HG03175 (cell line): ENCODE measurements around the gene PBX3.
"Not testable (repeated sequence)": the region's sequence is repeated elsewhere in the genome, so short reads cannot be mapped to it uniquely, and the experiment has no call there.

Experiments used
- ATAC-seq: cut with Tn5 transposase; IDR thresholded peaks from one replicate; pipeline ENCODE4 v1.9.1; 2021; ENCODE audit warnings: mild to moderate bottlenecking, moderate library complexity; ENCODE audit not compliant: unreplicated experiment

PBX3 gene

GRCh38 chr9:125774106-125774505 lies 26.9 kb downstream of the PBX3 start:
- ATAC-seq, result no peak

GRCh38 chr9:125776789-125777188 lies 29.6 kb downstream of the PBX3 start:
- not testable (repeated sequence) for ATAC-seq

- ATAC-seq, result not testable (repeated sequence)
Measured at GRCh38 chr9:125778538-125779219, 31.5 kb downstream of the PBX3 start.

GRCh38 chr9:125779220-125779565 lies 32.0 kb downstream of the PBX3 start:
- not testable (repeated sequence) for ATAC-seq

DNA sequence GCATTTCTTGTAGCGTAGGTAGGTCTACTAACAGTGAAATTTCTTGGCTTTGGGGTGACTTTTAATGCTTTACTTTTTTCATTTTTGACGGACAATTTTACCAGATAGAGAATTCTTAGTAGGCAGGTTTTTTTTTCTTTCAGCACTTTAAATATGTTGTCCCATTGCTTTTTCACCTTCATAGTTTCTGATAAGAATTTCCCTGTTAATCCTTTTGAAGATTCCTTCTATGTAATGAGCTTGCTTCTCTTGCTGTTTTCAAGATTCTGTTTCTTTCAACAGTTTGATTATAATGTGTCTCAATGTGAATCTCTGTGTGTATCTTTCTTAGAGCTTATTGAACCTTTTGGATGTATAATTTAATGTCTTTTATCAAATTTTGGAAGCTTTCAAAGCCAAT lies 35.5 kb downstream of the PBX3 start:
- no peak for ATAC-seq

DNA sequence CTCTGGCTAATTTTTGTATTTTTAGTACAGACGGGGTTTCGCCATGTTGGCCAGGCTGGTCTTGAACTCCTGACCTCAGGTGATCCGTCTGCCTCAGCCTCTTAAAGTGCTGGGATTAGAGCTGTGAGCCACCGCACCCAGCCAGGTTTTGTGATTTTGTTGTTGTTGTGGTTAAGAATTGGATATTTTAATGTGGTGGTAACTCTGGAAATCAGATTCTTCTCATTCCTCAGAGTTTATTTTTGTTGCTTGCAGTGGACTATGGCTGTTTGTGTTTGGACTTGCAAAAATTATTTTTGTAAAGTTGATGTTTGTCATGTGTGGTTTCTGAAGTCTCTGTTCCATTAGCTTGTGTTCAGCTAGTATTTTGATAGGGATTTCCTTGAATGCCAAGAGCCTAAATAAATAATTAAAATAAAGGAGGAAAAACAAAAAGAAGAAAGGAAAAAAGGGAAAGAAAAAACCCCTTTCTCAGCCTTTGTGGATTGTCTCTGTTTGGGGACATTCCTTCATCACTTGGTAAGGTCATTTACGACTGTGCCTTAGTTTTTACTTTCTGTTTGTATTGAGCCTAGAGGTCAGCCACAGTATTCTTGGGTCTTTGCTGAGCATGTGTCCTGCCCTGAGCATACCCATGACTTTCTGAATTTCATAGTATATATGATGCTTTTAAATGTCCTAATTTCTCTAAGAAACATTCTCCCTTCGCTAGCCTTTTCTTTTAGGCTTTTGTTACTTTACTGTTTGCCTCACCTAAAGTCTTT lies 37.3 kb downstream of the PBX3 start:
- no peak for ATAC-seq

DNA sequence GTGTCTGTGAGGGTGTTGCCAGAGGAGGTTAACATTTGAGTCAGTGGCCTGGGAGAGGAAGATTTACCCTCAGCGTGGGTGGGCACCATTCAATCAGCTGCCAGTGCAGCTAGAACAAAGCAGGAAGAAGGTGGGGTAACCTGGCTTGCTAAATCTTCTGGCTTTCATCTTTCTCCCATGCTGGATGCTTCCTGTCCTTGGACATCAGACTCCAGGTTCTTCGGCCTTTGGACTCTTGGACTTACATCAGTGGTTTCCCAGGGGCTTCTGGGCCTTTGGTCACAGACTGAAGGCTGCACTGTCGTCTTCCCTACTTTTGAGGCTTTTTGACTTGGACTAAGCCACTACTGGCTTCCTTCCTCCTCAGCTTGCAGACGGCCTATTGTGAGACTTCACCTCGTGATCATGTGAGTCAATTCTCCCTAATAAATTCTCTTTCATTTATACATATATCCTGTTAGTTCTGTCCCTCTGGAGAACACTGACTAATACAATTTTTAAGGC lies 38.1 kb downstream of the PBX3 start:
- ATAC-seq, result no peak

DNA sequence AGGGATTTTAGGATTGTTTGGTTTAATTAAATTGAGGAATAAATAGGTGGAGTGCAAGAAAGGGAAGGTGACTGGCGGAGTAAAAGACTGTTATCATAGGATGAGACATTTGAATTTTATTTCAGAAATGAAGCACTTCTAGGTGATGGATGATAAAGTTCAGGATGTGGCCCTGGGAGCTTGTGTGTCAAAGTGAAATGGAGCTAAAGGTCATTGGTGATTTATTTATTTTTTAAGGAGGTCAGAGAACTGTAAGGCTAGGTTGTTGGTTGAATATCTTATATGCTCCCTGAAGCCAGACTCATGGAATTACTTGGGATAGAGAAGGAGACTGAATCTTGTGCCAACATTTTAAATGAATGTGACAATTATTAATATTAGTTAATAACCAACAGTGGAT lies 40.5 kb downstream of the PBX3 start:
- no peak for ATAC-seq

DNA sequence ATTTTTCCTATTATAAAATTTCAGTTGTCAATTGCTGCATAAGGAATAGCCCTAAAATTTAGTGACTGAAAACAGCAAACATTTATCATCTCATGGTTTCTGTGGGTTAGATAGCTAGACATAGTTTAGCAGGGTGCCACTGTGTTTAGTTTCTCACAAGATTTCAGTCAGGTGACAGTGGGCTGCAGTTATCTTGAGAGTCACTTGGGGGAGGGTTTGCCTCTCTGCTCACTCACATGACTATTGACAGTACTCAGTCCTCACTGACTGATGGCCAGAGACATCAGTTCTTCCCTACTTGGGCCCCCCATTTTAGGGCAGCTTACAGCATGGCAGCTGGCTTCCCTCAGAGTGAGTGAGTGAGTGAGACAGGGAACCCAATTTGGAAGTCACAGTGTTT lies 42.0 kb downstream of the PBX3 start:
- no peak for ATAC-seq

- no peak for ATAC-seq
Measured at GRCh38 chr9:125794708-125795107, 47.5 kb downstream of the PBX3 start.

- no peak for ATAC-seq
Measured at GRCh38 chr9:125795970-125796596, 48.9 kb downstream of the PBX3 start.

GRCh38 chr9:125797930-125798329 lies 50.8 kb downstream of the PBX3 start:
- ATAC-seq, result no peak

DNA sequence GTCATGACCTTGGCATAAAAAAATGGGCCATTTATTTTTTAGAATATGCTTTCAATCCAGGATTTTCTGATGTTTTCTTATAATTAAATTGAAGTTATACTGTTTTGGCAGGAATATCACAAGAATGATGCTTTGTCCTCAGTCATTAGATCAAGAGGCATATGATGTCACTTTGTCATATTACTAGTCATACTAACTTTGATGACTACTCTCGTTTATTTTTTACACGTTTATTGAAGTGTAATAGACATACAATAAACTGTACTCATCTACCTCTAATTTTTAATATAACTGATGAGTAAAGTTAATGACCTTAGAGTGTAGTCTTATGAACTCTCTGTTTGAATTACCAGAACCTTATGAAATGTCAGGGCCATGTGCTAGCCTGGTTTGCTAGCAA lies 56.4 kb downstream of the PBX3 start:
- no peak for ATAC-seq

DNA sequence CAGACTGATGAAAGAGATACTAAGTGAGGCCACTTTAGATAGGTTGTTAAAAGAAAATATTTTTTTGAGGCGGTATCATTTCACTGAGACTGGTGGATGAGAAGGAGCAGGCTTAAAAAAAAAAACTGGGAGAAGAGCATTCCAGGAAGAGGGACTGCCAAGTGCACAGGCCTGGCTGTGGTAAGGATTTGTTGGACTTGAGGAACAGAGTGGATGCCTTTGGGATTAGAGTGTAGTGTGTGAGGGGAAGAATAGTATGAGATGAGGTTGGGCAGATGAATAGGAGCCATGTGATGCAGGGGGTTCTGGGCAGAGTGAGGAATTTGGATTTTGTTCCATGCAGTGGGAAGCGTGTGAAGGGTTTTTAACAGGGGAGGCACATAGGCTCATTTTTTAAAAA lies 57.9 kb downstream of the PBX3 start:
- no peak for ATAC-seq

- ATAC-seq, result no peak
Measured at GRCh38 chr9:125805586-125805985, 58.4 kb downstream of the PBX3 start.

- ATAC-seq, result no peak
Measured at GRCh38 chr9:125807079-125807478, 59.9 kb downstream of the PBX3 start.

- ATAC-seq, result no peak
Measured at GRCh38 chr9:125810161-125810560, 63.0 kb downstream of the PBX3 start.

GRCh38 chr9:125811002-125811401 lies 63.8 kb downstream of the PBX3 start:
- no peak for ATAC-seq

DNA sequence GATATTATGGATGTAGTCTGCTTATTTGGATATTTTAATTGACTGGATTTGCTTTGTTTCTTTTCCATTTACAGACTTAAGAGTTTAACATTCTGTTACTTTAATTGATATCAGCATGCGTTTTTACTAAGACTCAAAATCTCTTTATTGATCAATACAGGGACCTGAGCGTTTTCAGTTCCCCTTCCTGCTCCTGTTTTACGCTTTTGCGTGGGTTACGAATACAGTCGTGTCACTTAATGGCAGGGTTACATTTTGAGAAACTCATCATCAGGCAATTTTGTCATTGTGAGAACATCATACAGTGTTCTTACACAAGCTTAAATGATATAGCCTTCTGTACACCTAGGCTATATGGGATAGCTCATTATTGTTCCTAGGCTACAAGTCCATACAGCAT lies 65.2 kb downstream of the PBX3 start:
- ATAC-seq, result no peak

DNA sequence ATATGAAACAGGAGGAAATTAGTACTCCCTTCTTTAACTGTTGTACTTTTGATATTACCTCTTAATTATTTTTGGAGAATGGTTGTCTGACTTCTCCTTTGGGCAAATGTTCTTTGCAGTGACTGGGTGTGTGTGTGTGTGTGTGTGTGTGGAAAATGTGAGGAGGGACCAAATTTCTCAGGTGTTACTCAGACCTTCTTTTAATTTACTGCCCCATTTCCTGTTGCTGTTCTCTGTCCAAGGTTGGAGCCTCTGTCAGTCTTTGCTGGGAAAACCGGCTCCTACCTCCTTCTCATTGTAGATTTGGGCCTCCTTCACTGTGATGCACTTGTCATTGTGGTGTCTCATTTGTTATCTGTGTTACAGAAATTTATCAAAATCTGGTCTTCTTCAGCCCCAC lies 68.4 kb downstream of the PBX3 start:
- no peak for ATAC-seq

DNA sequence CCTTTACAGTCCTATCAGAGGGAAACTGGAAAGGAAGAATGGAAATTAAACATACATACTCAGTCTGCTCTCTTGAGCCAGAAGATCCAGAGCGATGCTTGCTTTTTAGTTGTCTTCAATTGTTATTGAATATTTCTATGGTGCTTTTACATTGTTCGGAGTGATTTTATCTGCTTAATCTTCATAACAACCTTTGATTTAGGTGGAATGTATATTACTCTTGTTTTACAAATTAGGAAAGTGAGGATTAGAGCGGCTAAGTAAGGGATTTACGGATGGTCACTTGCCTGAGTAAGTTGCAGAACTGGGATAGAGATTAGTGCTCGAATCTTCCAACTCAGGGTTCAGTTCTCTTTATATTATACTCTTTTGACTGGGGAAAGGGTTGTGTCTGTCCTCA lies 69.1 kb downstream of the PBX3 start:
- ATAC-seq, result no peak
